Measurements from ENCODE around the gene ADGRL3. TPM values are rescaled to one million over a fixed set of nuclear protein-coding genes. Genes with fewer than 3 reads are reported as not detected.

Gene ADGRL3
- total and polyA plus RNA-seq, 2 donors (not counting 1 experiment from before 2014, with no cell fraction given): not detected

- DNase-seq: no peak
- no peaks in the 10 kb centered on the region for H3K36me3 ChIP-seq (replicated peaks in 1 of 2; ENCODE audit: control extremely low read depth in 1 of 2, control insufficient read depth in 1 of 2, extremely low read depth in 1 of 2, insufficient read depth in 2 of 2, low read length in 1 of 2)
- ATAC-seq (ENCODE audit: low read depth): no peak
- peaks cover 0 to 3% (median 1%) of the 10 kb centered on the region in 3 donors for H3K9me3 ChIP-seq (ENCODE audit: control extremely low read depth in 1 of 3, control insufficient read depth in 2 of 3, insufficient read depth in 1 of 3, low read length in 2 of 3)
- H3K4me3 Mint-ChIP-seq: no peak overlapping the region
- no peaks in the 10 kb centered on the region for H4K20me1 ChIP-seq (ENCODE audit: control insufficient read depth, insufficient read depth, low read length, poor library complexity, severe bottlenecking)
- CTCF ChIA-PET: no interaction called here
- no peaks in the 10 kb centered on the region for H3K4me1 Mint-ChIP-seq
- no peak overlapping the region for H2AFZ ChIP-seq (ENCODE audit: insufficient read depth, low read depth, low read length, poor library complexity, severe bottlenecking)
- no peak overlapping the region for H3K4me3 ChIP-seq (ENCODE audit: control extremely low read depth in 1 of 5, extremely low read depth in 1 of 5, insufficient read depth in 1 of 5, low read depth in 2 of 5, low read length in 4 of 5)
- WGBS (ENCODE audit: insufficient coverage): no CpG with 5 or more reads among the region's 2 CpGs
- no peaks in the 10 kb centered on the region for H3K4me1 ChIP-seq (ENCODE audit: control insufficient read depth in 2 of 2, insufficient read depth in 2 of 2, low read length in 2 of 2)
- no peak overlapping the region for H3K9ac ChIP-seq (ENCODE audit: low read length)
- H3K4me2 ChIP-seq (replicated peaks; ENCODE audit: low read depth, low read length, poor library complexity, severe bottlenecking): no peak overlapping the region
- no peaks in the 10 kb centered on the region for H3K79me2 ChIP-seq (ENCODE audit: control insufficient read depth, insufficient read depth, low read length)
- TF ChIP-seq EZH2 (IDR thresholded peaks at IDR 0.05; ENCODE audit: borderline replicate concordance, insufficient read depth, low read depth, low read length, poor library complexity, severe bottlenecking): no peak
- TF ChIP-seq CTCF (IDR thresholded peaks at IDR 0.05): no peak
- POLR2A ChIA-PET: no interaction called here
- no peaks in the 10 kb centered on the region for H3K9me3 Mint-ChIP-seq (ENCODE audit: insufficient read depth)
- no peak overlapping the region for H3K27ac ChIP-seq (ENCODE audit: low read length in 2 of 2)
- H3K27me3 ChIP-seq (replicated peaks in 1 of 4; ENCODE audit: control extremely low read depth in 1 of 4, control insufficient read depth in 3 of 4, insufficient read depth in 4 of 4, low read length in 3 of 4): no peaks in the 10 kb centered on the region
- H3K27me3 Mint-ChIP-seq: no peaks in the 10 kb centered on the region
- no peak overlapping the region for H3K27ac Mint-ChIP-seq
- intact Hi-C loops (cut with micrococcal nuclease): no loop called here
Observed at GRCh38 chr4:61727286-61727685, 527.2 kb downstream of the ADGRL3 start.

GRCh38 chr4:61734409-61734808, 534.3 kb downstream of the ADGRL3 start:
- no peak for DNase-seq
- ChIA-PET CTCF (no interaction called here), POLR2A (no interaction called here)
- Histone ChIP-seq H2AFZ (ENCODE audit: insufficient read depth, low read depth, low read length, poor library complexity, severe bottlenecking) (no peak overlapping the region), H3K4me2 (replicated peaks; ENCODE audit: low read depth, low read length, poor library complexity, severe bottlenecking) (no peak overlapping the region), H3K4me1 (ENCODE audit: control insufficient read depth in 2 of 2, insufficient read depth in 2 of 2, low read length in 2 of 2) (no peaks in the 10 kb centered on the region), H3K9me3 (ENCODE audit: control extremely low read depth in 1 of 3, control insufficient read depth in 2 of 3, insufficient read depth in 1 of 3, low read length in 2 of 3) (peaks cover 0 to 3% (median 0%) of the 10 kb centered on the region in 3 donors), H3K79me2 (ENCODE audit: control insufficient read depth, insufficient read depth, low read length) (no peaks in the 10 kb centered on the region), H3K27ac (ENCODE audit: low read length in 2 of 2) (no peak overlapping the region), H3K27me3 (replicated peaks in 1 of 4; ENCODE audit: control extremely low read depth in 1 of 4, control insufficient read depth in 3 of 4, insufficient read depth in 4 of 4, low read length in 3 of 4) (no peaks in the 10 kb centered on the region), H3K36me3 (replicated peaks in 1 of 2; ENCODE audit: control extremely low read depth in 1 of 2, control insufficient read depth in 1 of 2, extremely low read depth in 1 of 2, insufficient read depth in 2 of 2, low read length in 1 of 2) (no peaks in the 10 kb centered on the region), H3K9ac (ENCODE audit: low read length) (no peak overlapping the region), H4K20me1 (ENCODE audit: control insufficient read depth, insufficient read depth, low read length, poor library complexity, severe bottlenecking) (no peaks in the 10 kb centered on the region), H3K4me3 (ENCODE audit: control extremely low read depth in 1 of 5, extremely low read depth in 1 of 5, insufficient read depth in 1 of 5, low read depth in 2 of 5, low read length in 4 of 5) (no peak overlapping the region)
- WGBS (ENCODE audit: insufficient coverage): no CpG with 5 or more reads among the region's 2 CpGs
- intact Hi-C loops (cut with micrococcal nuclease): no loop called here
- ATAC-seq (ENCODE audit: low read depth): no peak
- Mint-ChIP-seq H3K4me1 (no peaks in the 10 kb centered on the region), H3K9me3 (ENCODE audit: insufficient read depth) (peaks cover 9% of the 10 kb centered on the region), H3K4me3 (no peak overlapping the region), H3K27ac (no peak overlapping the region), H3K27me3 (no peaks in the 10 kb centered on the region)
- no peak for TF ChIP-seq EZH2 (IDR thresholded peaks at IDR 0.05; ENCODE audit: borderline replicate concordance, insufficient read depth, low read depth, low read length, poor library complexity, severe bottlenecking)
- TF ChIP-seq CTCF (IDR thresholded peaks at IDR 0.05): no peak

Data from B cell (primary cell).